IMR-90 (cell line): ENCODE data around the gene GARIN5A.

Experiments
- MXI1 ChIP-seq: IDR thresholded peaks from 2 replicates; pipeline ENCODE4 v1.6.1; 2012; ENCODE audit warnings: low read depth, mild to moderate bottlenecking, low read length, moderate library complexity, borderline replicate concordance
- NFE2L2 ChIP-seq: fragments of 150-350 bp; IDR thresholded peaks from 2 replicates; pipeline ENCODE4 v1.6.1; 2016; ENCODE audit warnings: low read depth, mild to moderate bottlenecking, low read length
- POLR2A ChIP-seq: IDR thresholded peaks from 2 replicates; pipeline ENCODE4 v1.6.1; 2012; ENCODE audit warnings: mild to moderate bottlenecking, low read depth, low read length
- RAD21 ChIP-seq: IDR thresholded peaks from 2 replicates; pipeline ENCODE4 v1.6.1; 2012; ENCODE audit warnings: low read length, improper control_type of control experiment
- TF ChIP-seq, protein P1 (sequence below): conservative IDR thresholded peaks from 2 replicates; pipeline ENCODE4 v1.5.1; 2012; ENCODE audit warnings: mild to moderate bottlenecking, low read depth, low read length, improper control_type of control experiment
- TF ChIP-seq, protein P2 (sequence below): fragments of 150-350 bp; IDR thresholded peaks from 2 replicates; pipeline ENCODE4 v1.6.1; 2016; ENCODE audit warnings: low read depth, mild to moderate bottlenecking, low read length, moderate library complexity, borderline replicate concordance

GRCh38 chr19:50497022-50497405 lies 20.4 kb upstream of the GARIN5A start:
- TF ChIP-seq POLR2A, result no peak
- TF ChIP-seq, protein P1, sequence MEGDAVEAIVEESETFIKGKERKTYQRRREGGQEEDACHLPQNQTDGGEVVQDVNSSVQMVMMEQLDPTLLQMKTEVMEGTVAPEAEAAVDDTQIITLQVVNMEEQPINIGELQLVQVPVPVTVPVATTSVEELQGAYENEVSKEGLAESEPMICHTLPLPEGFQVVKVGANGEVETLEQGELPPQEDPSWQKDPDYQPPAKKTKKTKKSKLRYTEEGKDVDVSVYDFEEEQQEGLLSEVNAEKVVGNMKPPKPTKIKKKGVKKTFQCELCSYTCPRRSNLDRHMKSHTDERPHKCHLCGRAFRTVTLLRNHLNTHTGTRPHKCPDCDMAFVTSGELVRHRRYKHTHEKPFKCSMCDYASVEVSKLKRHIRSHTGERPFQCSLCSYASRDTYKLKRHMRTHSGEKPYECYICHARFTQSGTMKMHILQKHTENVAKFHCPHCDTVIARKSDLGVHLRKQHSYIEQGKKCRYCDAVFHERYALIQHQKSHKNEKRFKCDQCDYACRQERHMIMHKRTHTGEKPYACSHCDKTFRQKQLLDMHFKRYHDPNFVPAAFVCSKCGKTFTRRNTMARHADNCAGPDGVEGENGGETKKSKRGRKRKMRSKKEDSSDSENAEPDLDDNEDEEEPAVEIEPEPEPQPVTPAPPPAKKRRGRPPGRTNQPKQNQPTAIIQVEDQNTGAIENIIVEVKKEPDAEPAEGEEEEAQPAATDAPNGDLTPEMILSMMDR, result no peak
- no peak for TF ChIP-seq MXI1
- no peak for TF ChIP-seq NFE2L2
- TF ChIP-seq, protein P2, sequence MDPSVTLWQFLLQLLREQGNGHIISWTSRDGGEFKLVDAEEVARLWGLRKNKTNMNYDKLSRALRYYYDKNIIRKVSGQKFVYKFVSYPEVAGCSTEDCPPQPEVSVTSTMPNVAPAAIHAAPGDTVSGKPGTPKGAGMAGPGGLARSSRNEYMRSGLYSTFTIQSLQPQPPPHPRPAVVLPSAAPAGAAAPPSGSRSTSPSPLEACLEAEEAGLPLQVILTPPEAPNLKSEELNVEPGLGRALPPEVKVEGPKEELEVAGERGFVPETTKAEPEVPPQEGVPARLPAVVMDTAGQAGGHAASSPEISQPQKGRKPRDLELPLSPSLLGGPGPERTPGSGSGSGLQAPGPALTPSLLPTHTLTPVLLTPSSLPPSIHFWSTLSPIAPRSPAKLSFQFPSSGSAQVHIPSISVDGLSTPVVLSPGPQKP, result no peak
- no peak for TF ChIP-seq RAD21
